ENCODE measurements around the gene LMO7. TPM values are rescaled to one million over a fixed set of nuclear protein-coding genes. Genes with fewer than 3 reads are reported as not detected.

The LMO7 gene
- total and polyA plus RNA-seq, 2 of the 13 experiments (the other 11 are each of a cell fraction or from before 2014, with no cell fraction given): 34.0 to 121 TPM

DNA sequence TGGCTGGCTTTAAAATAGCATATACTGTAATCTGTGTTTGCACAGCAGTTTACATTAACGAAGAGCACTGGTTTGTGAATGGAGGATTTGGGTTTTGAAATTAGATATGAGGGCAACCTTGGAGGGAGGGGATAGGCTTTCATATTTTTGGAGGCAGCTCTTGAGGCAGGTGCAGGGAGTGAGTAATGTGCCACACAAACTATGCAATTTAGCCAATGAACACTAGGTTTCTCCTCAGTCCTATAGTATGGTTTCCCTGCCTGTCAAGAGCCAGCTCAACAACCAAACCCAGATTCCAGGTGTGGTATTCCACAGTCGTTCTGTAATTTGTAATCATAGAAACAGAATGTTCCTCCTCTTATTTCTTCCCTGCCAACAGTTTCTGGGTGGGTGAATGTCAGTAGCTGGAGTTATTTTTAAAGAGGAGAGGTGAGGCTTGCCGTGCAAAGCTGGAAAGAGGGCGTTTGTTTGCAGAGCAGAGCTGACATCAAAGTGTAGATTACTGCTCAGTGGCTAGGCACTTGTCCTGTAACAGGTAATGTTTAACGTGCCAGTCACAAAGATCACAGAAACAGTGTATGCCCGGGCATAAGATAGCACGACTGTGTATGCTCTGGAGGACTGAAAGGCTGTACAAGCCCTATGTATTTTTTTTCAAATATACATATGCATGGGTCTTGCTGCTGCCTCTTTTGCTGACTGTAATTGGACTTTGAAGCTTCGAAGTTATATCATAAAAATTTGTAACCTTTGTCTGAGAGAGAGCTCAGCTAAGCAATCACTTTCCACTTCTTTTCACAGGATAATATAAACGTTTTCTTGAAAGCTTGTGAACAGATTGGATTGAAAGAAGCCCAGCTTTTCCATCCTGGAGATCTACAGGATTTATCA is 124.2 kb downstream of the LMO7 start (continued):
- TF ChIP-seq ZNF639 (CRISPR knock-in tag; conservative IDR thresholded peaks at IDR 0.05): no peak
- TF ChIP-seq, protein P1, sequence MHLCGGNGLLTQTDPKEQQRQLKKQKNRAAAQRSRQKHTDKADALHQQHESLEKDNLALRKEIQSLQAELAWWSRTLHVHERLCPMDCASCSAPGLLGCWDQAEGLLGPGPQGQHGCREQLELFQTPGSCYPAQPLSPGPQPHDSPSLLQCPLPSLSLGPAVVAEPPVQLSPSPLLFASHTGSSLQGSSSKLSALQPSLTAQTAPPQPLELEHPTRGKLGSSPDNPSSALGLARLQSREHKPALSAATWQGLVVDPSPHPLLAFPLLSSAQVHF (CRISPR knock-in tag; IDR thresholded peaks at IDR 0.05): no peak
- no peak for TF ChIP-seq CREBL2 (CRISPR knock-in tag; IDR thresholded peaks at IDR 0.05; ENCODE audit: borderline replicate concordance)
- TF ChIP-seq POLR2A (IDR thresholded peaks at IDR 0.05; ENCODE audit: insufficient read depth in 1 of 2, low read depth in 2 of 2, low read length in 2 of 2): peak; percentile 84 to 96
- TF ChIP-seq ZNF574 (CRISPR knock-in tag; IDR thresholded peaks at IDR 0.05): peak; percentile 78
- no peak for TF ChIP-seq ZNF879 (CRISPR knock-in tag; IDR thresholded peaks at IDR 0.05)
- no peak for TF ChIP-seq ZNF530 (CRISPR knock-in tag; IDR thresholded peaks at IDR 0.05; ENCODE audit: low read depth)
- no peak for TF ChIP-seq HNRNPLL (IDR thresholded peaks at IDR 0.05; ENCODE audit: low read depth, low read length, poor library complexity, severe bottlenecking)
- TF ChIP-seq SALL1 (CRISPR knock-in tag; IDR thresholded peaks at IDR 0.05): peak; percentile 84
- no peak for TF ChIP-seq JARID2 (CRISPR knock-in tag; IDR thresholded peaks at IDR 0.05; ENCODE audit: insufficient replicate concordance)
- TF ChIP-seq PLSCR1 (CRISPR knock-in tag; IDR thresholded peaks at IDR 0.05; ENCODE audit: borderline replicate concordance): no peak
- TF ChIP-seq, protein P2, sequence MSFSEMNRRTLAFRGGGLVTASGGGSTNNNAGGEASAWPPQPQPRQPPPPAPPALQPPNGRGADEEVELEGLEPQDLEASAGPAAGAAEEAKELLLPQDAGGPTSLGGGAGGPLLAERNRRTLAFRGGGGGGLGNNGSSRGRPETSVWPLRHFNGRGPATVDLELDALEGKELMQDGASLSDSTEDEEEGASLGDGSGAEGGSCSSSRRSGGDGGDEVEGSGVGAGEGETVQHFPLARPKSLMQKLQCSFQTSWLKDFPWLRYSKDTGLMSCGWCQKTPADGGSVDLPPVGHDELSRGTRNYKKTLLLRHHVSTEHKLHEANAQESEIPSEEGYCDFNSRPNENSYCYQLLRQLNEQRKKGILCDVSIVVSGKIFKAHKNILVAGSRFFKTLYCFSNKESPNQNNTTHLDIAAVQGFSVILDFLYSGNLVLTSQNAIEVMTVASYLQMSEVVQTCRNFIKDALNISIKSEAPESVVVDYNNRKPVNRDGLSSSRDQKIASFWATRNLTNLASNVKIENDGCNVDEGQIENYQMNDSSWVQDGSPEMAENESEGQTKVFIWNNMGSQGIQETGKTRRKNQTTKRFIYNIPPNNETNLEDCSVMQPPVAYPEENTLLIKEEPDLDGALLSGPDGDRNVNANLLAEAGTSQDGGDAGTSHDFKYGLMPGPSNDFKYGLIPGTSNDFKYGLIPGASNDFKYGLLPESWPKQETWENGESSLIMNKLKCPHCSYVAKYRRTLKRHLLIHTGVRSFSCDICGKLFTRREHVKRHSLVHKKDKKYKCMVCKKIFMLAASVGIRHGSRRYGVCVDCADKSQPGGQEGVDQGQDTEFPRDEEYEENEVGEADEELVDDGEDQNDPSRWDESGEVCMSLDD (CRISPR knock-in tag; IDR thresholded peaks at IDR 0.05; ENCODE audit: borderline replicate concordance): no peak
- TF ChIP-seq, protein P3, sequence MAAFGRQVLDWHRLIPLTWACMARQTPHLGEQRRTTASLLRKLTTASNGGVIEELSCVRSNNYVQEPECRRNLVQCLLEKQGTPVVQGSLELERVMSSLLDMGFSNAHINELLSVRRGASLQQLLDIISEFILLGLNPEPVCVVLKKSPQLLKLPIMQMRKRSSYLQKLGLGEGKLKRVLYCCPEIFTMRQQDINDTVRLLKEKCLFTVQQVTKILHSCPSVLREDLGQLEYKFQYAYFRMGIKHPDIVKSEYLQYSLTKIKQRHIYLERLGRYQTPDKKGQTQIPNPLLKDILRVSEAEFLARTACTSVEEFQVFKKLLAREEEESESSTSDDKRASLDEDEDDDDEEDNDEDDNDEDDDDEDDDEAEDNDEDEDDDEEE (CRISPR knock-in tag; IDR thresholded peaks at IDR 0.05): no peak
- TF ChIP-seq HNF4G (IDR thresholded peaks at IDR 0.05; ENCODE audit: borderline replicate concordance, low read depth, low read length): peak; percentile 82
- peak; percentile 61; the same call in 1 of the 2 replicates for TF ChIP-seq HNF4G (CRISPR knock-in tag; IDR thresholded peaks at IDR 0.05; ENCODE audit: borderline replicate concordance, low read depth)
- TF ChIP-seq CCAR2 (optimal IDR thresholded peaks at IDR 0.05; ENCODE audit: low read depth, low read length): no peak
- no peak for TF ChIP-seq ZNF780A (CRISPR knock-in tag; IDR thresholded peaks at IDR 0.05)
- TF ChIP-seq SNAPC2 (CRISPR knock-in tag; IDR thresholded peaks at IDR 0.05): peak; percentile 83; the same call in 1 of the 2 replicates

All from HepG2 (cell line).